NCI-H187 treated with DMSO at 0.1 percent for 48 hours (cell line): ENCODE data around the gene OR7A5.
"Not testable (repeated sequence)": the region's sequence is repeated elsewhere in the genome, so short reads cannot be mapped to it uniquely, and the experiment has no call there.

Experiments
- DNase-seq: peaks from one replicate; lab custom pipeline; 2025; lab: John Stamatoyannopoulos, UW

Gene OR7A5

DNA sequence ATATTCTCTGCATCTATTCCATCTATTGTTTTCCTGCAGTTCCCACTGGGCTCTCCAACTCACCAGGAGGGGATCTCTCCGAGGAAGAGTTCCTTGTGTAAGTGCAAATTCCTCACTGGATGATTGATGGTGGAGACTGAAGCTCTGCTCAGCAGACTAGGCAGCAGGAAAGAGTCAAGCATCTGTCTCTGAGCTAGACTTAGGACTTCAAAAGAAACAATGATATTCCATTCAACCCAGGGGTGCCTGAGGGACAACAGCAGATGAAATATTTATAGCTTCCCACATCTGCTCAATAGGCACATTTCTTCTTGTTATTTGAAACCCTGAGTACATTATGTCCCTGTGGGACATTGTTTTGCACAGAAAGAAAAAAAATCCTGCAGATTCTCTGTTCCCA is at the start of gene OR7A5, which contains the start of gene OR7C1:
Gene OR7A5 (minus strand): TSS at position 175 of the 400 bp plus-strand sequence. CDS start 6,944 bp downstream, outside the sequence.
Gene OR7C1 (minus strand): TSS at position 175 of the 400 bp plus-strand sequence. CDS start 35,049 bp downstream, outside the sequence.
- DNase-seq: no peak

- DNase-seq: no peak
Observed at GRCh38 chr19:14871619-14872230, 36.7 kb upstream of the OR7A5 start.

- DNase-seq: no peak
Observed at GRCh38 chr19:14868497-14868896, 33.5 kb upstream of the OR7A5 start.

DNA sequence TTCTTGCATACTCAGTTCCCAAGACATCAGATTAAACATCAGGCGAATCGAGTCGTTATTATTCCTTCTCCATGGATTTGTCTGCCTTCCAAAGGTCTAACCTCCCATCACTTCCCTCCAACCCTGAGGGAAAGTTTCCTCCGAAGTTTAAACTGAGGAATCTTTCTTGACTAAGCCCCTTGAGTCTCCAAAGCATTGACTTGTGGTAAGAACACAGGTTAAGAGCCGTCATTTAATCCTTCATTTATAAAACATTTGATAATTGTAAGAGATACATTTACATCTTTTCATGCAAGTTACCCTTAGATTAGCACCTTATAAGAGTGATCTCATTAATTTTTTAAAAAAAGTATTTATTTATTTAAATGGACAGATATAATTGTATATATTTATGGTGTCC is 13.8 kb upstream of the OR7A5 start, which contains the start of gene OR7A10:
Gene OR7A10 (minus strand): TSS at position 101 of the 400 bp plus-strand sequence. CDS start 7,045 bp downstream, outside the sequence.
- no peak for DNase-seq

GRCh38 chr19:14843578-14843977 is 8.6 kb upstream of the OR7A5 start:
- DNase-seq: no peak

GRCh38 chr19:14843169-14843568 is 8.2 kb upstream of the OR7A5 start:
- no peak for DNase-seq

DNA sequence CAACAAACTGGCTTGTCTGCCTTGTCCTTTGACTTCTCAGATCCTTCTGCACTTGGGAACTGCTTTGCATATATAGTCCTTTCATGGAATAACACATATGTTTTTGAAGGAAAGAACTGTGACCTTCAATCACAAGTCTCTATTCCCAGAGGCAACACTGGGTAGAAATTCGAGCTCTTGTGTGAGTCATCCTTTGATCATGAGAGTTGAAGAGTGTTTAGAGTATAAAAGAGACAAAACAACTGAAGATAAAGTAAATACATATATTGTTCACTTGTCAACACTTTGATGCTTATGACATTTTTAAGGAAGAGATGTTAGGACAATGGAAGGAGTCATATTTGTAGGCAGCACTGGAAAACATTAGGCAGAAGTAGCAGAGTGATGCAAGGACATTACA is 5.2 kb upstream of the OR7A5 start:
- no peak for DNase-seq

DNA sequence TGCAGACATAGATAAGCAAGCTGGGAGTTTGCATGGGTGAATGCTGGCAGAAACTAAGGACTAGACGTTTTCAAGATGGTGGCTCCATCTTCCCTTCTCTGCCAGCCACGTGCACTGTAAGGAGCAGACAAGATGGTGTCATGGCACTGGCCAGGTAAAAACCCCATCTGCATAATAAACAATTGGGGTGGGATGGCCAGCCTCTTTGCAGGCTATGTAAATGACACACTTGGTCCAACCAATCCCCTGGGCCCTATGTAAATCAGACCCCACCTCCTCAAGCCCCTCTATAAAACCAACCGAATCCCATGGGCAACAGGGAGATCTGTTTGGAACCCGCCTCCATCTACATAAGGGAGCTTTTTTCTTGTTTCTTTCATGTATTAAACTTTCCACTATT is 2.4 kb upstream of the OR7A5 start:
- DNase-seq: no peak

DNA sequence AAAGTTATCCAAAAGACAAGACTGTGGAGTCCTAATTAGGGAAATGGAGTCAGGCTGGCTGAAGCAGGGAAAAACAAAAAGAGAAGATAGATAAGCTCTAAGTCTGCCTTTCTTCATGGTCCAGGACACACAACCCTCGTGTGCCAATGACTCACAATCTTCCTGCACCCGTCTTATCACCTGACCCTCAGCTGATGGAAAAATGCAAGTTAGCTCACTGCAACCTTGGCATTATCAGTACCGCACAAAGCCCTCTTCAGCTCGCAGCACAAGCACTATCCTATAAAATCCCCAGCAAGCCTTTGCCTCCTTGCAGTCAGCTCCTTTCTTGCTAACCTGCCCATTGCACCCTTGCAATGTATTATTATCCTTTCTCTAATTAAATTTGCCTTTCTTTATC is 4.3 kb downstream of the OR7A5 start:
- no peak for DNase-seq

- DNase-seq: no peak
Observed at GRCh38 chr19:14826006-14826405, 9.0 kb downstream of the OR7A5 start.

DNA sequence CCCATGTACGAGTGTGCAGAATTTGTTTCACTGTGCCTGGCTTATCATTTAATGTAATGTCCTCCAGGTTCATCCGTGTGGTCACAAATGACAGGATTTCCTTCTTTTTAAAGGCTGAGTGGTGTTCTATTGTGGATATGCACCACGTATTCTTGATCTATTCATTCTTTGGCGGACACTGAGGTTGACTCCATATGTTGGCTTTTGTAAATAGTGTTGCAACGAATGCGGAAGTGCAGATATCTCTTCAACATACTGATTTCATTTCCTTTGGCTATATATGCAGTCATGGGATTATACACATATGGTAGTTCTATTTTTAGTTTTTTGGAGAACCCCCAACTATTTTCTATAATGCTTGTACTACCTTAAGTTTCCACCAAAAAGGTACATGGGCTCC is 13.0 kb downstream of the OR7A5 start:
- DNase-seq: no peak

GRCh38 chr19:14818588-14818987 is 16.4 kb downstream of the OR7A5 start:
- no peak for DNase-seq

DNA sequence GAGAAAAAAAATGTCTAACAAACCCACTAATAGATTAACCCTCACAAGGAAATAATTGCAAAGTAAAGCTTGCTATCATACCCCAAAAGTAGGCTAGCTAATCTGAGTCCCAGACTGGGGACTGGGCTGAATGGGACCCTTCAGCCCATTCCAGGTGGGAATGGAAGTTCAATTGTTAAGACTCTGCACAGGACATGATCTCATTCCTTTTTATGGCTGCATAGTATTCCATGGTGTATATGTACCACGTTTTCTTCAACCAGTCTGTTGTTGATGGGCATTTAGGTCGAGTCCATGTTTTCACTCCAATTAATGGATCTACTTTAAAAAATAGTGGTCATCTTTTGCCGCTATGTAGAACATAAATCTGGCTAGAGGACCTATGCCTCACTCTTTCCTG is 17.9 kb downstream of the OR7A5 start:
- no peak for DNase-seq

GRCh38 chr19:14814982-14815652 is 19.9 kb downstream of the OR7A5 start:
- DNase-seq: no peak

- DNase-seq: no peak
Observed at GRCh38 chr19:14809272-14810057, 25.5 kb downstream of the OR7A5 start.

GRCh38 chr19:14804765-14805164 is 30.2 kb downstream of the OR7A5 start:
- no peak for DNase-seq

GRCh38 chr19:14798760-14799159 is 36.2 kb downstream of the OR7A5 start:
- no peak for DNase-seq

DNA sequence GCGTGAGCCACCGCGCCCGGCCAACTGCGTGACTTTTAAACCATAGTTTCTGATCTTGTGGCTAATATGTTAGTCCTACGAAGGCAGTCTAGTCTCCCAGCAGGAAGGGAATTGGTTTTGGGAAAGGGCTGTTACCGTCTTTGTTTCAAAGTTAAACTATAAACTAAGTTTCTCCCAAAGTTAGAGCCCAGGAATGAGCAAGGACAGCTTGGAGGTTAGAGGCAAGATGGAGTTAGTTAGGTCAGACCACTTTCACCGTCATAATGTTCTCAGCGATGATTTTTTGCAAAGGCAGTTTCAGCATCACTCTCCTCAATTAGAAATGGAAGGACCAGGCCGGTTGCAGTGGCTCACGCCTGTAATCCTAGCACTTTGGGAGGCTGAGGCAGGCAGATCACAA is 39.0 kb downstream of the OR7A5 start:
- no peak for DNase-seq

GRCh38 chr19:14795078-14795721 is 39.8 kb downstream of the OR7A5 start:
- no peak for DNase-seq

- DNase-seq: not testable (repeated sequence)
Observed at GRCh38 chr19:14792250-14792649, 42.7 kb downstream of the OR7A5 start.

DNA sequence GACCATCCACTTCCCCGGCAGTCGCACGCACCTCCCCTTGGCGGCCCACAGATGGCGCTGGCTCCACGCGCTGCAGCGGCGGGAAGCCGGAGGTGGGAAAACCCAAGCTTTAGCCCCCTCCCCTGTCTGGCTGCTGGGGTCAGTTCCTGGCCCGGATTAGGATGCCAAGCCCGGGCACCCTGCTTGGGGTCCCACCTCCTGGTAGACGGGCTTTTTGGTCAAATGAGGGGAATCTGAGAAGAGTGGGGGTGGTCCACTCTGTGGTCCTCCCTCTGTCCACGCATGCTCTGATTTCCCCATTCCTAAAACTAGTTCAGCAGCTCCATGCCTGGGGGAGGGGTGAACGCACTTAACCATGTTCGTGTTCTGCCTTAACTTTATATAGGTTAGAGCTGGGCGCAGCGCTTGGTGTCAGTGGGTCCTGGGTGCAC is 48.5 kb downstream of the OR7A5 start:
- no peak for DNase-seq

- not testable (repeated sequence) for DNase-seq
Observed at GRCh38 chr19:14785102-14785793, 49.7 kb downstream of the OR7A5 start.
